ENCODE data around the gene C3orf70. TPM values are rescaled to one million over a fixed set of nuclear protein-coding genes. Genes with fewer than 3 reads are reported as not detected.

The C3orf70 gene
- 3.3 and 3.9 TPM in 2 replicates for polyA plus RNA-seq (2011; rRNA removed)
- 13.8 and 13.9 TPM in 2 replicates for polyA minus RNA-seq (2011; rRNA and poly(A)+ RNA removed)

GRCh38 chr3:185152410-185153170, at the start of gene C3orf70:
C3orf70 (minus strand) TSS chr3:185153060; CDS start chr3:185152823, 237 bp downstream.
- DNase-seq (ENCODE audit: low read depth), result peak; percentile 4
- no peak for TF ChIP-seq CTCF (IDR thresholded peaks at IDR 0.05; ENCODE audit: insufficient read depth, low read depth, low read length)
- H3K4me3 ChIP-seq (ENCODE audit: low read depth, low read length), result peak within 1 kb of the TSS; percentile 78
- no peaks in the 10 kb centered on the region for H3K36me3 ChIP-seq (ENCODE audit: control insufficient read depth, insufficient read depth, low read length)
- POLR2A ChIA-PET, result interaction anchor here (1.0 kb wide), 1 partner anchor 63 kb away, joined by 3 read pairs; no protein-coding TSS in a partner anchor
- peaks cover 5% of the 10 kb centered on the region; the same call in 1 of the 2 replicates for H3K27me3 ChIP-seq (ENCODE audit: control insufficient read depth, insufficient read depth, low read length)
- CTCF ChIA-PET, result interaction anchor here (1.2 kb wide), 1 partner anchor 23 kb away, joined by 3 read pairs; no protein-coding TSS in a partner anchor

- Histone ChIP-seq H3K27me3 (ENCODE audit: control insufficient read depth, insufficient read depth, low read length) (no peaks in the 10 kb centered on the region), H3K4me3 (ENCODE audit: low read depth, low read length) (no peak overlapping the region), H3K36me3 (ENCODE audit: control insufficient read depth, insufficient read depth, low read length) (peaks cover 2% of the 10 kb centered on the region; the same call in 1 of the 2 replicates)
- TF ChIP-seq CTCF (IDR thresholded peaks at IDR 0.05; ENCODE audit: insufficient read depth, low read depth, low read length), result no peak
- ChIA-PET POLR2A (no interaction called here), CTCF (interaction anchor here (1.0 to 1.3 kb wide), 4 partner anchors 13 to 69 kb away, joined by 3 to 4 read pairs (median 3); no protein-coding TSS in a partner anchor)
- no peak for DNase-seq (ENCODE audit: low read depth)
Measured at GRCh38 chr3:185200639-185201038, 47.8 kb upstream of the C3orf70 start.

GRCh38 chr3:185199671-185200070, 46.8 kb upstream of the C3orf70 start:
- CTCF ChIA-PET, result interaction anchor here (1.1 to 1.3 kb wide), 3 partner anchors 12 to 70 kb away, joined by 3 to 4 read pairs (median 3); no protein-coding TSS in a partner anchor
- no peak for TF ChIP-seq CTCF (IDR thresholded peaks at IDR 0.05; ENCODE audit: insufficient read depth, low read depth, low read length)
- Histone ChIP-seq H3K27me3 (ENCODE audit: control insufficient read depth, insufficient read depth, low read length) (no peaks in the 10 kb centered on the region), H3K36me3 (ENCODE audit: control insufficient read depth, insufficient read depth, low read length) (peaks cover 2% of the 10 kb centered on the region; the same call in 1 of the 2 replicates), H3K4me3 (ENCODE audit: low read depth, low read length) (no peak overlapping the region)
- POLR2A ChIA-PET, result no interaction called here
- no peak for DNase-seq (ENCODE audit: low read depth)

GRCh38 chr3:185199206-185199605, 46.3 kb upstream of the C3orf70 start:
- TF ChIP-seq CTCF (IDR thresholded peaks at IDR 0.05; ENCODE audit: insufficient read depth, low read depth, low read length), result no peak
- CTCF ChIA-PET, result interaction anchor here (0.9 to 1.2 kb wide), 2 partner anchors 11 to 17 kb away, joined by 4 to 5 read pairs; no protein-coding TSS in a partner anchor
- Histone ChIP-seq H3K36me3 (ENCODE audit: control insufficient read depth, insufficient read depth, low read length) (peaks cover 2% of the 10 kb centered on the region; the same call in 1 of the 2 replicates), H3K4me3 (ENCODE audit: low read depth, low read length) (no peak overlapping the region), H3K27me3 (ENCODE audit: control insufficient read depth, insufficient read depth, low read length) (no peaks in the 10 kb centered on the region)
- DNase-seq (ENCODE audit: low read depth), result no peak
- POLR2A ChIA-PET, result no interaction called here

DNA sequence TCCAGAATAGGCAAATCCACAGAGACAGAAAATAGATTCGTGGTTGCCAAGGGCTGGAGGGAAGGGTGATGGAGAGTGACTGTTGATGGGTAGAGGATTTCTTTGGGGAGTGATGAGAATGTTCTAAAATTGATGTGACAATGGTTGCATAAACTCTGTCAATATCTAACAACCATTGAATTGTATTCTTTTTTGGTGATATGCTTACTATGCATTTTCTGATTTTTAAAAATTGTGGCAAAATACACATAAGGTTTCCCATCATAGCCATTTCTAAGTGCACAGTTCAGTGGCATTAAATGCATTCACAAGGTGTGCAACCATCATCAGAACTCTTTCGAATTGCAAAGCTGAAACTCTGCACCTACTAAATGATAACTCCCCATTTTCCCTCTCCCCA, 44.2 kb upstream of the C3orf70 start:
- DNase-seq (ENCODE audit: low read depth), result no peak
- no peaks in the 10 kb centered on the region for H3K27me3 ChIP-seq (ENCODE audit: control insufficient read depth, insufficient read depth, low read length)
- peaks cover 2% of the 10 kb centered on the region; the same call in 1 of the 2 replicates for H3K36me3 ChIP-seq (ENCODE audit: control insufficient read depth, insufficient read depth, low read length)
- ChIA-PET POLR2A (no interaction called here), CTCF (no interaction called here)
- H3K4me3 ChIP-seq (ENCODE audit: low read depth, low read length), result no peak overlapping the region
- TF ChIP-seq CTCF (IDR thresholded peaks at IDR 0.05; ENCODE audit: insufficient read depth, low read depth, low read length), result no peak
